Activated T-cell treated with anti-CD3 and anti-CD28 coated beads, Interleukin-2, amount 50 U/mL, for 4 hours (primary cell): ENCODE data around the gene PDSS2. TPM values are rescaled to one million over a fixed set of nuclear protein-coding genes. Genes with fewer than 3 reads are reported as not detected.
A peak's percentile ranks its signal among the peaks of the same experiment; 100 is the strongest.

Experiments used
- ATAC-seq, 2 donors: fragments of 200-7000 bp; cut with Tn5 transposase; one replicate each; pipeline ENCODE4 v1.10.0; 2021
- DNase-seq: peaks from one replicate; pipeline ENCODE4 v3.0.0-alpha.2; 2020
- H3K27me3 Mint-ChIP-seq: one replicate; pipeline ENCODE4 v1.8.0; 2021; ENCODE audit warnings: low read depth, mixed read lengths
- H3K36me3 Mint-ChIP-seq: one replicate; pipeline ENCODE4 v1.8.0; 2022; ENCODE audit warnings: mixed read lengths; ENCODE audit not compliant: insufficient read depth
- H3K4me1 Mint-ChIP-seq: one replicate; pipeline ENCODE4 v1.8.0; 2021; ENCODE audit warnings: low read depth, mixed read lengths
- H3K4me3 Mint-ChIP-seq: one replicate; pipeline ENCODE4 v1.8.0; 2021; ENCODE audit warnings: mild to moderate bottlenecking, moderate library complexity, mixed read lengths
- H3K9me3 Mint-ChIP-seq: one replicate; pipeline ENCODE4 v1.8.0; 2021; ENCODE audit warnings: mixed read lengths
- total RNA-seq, 3 donors: library from RNA; stranded (reverse); gene quantifications; one replicate each; pipeline ENCODE4 v1.2.1, GENCODE V29; 2021

PDSS2 gene
- total RNA-seq, 3 donors from 2014 or later: 10.9 to 14.8 (median 12.6) TPM

GRCh38 chr6:107344981-107345380 is 114.4 kb downstream of the PDSS2 start:
- no peak for DNase-seq
- peaks cover 3% of the 10 kb centered on the region for H3K36me3 Mint-ChIP-seq
- H3K27me3 Mint-ChIP-seq: no peaks in the 10 kb centered on the region
- no peak overlapping the region for H3K4me3 Mint-ChIP-seq
- H3K4me1 Mint-ChIP-seq: no peaks in the 10 kb centered on the region
- no peak for ATAC-seq
- no peaks in the 10 kb centered on the region for H3K9me3 Mint-ChIP-seq

GRCh38 chr6:107344383-107344782 is 115.0 kb downstream of the PDSS2 start:
- H3K27me3 Mint-ChIP-seq: no peaks in the 10 kb centered on the region
- H3K9me3 Mint-ChIP-seq: no peaks in the 10 kb centered on the region
- no peak overlapping the region for H3K4me3 Mint-ChIP-seq
- no peak for DNase-seq
- H3K36me3 Mint-ChIP-seq: no peaks in the 10 kb centered on the region
- H3K4me1 Mint-ChIP-seq: no peaks in the 10 kb centered on the region
- no peak for ATAC-seq

DNA sequence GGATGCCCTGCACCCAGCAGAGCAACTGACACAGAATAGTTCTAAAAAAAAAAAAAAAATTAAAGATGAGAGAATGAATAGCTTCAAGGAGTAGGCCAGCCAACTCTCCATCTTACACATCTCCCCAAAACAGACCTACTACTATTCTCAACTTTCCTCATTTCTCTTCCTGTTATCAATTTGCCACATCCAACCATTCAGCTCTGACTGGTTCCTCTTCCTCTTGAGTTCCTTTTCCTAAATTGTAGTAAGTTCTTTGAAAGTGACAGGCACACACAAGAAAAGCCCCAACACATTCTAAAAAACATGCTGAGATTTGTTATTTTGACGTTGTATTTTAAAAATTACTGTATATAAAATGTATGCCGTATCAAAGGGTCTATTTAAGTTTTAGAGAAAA is 117.2 kb downstream of the PDSS2 start:
- DNase-seq (no peak), ATAC-seq (no peak)
- Mint-ChIP-seq H3K9me3 (no peaks in the 10 kb centered on the region), H3K4me1 (no peaks in the 10 kb centered on the region), H3K4me3 (no peak overlapping the region), H3K36me3 (no peaks in the 10 kb centered on the region), H3K27me3 (no peaks in the 10 kb centered on the region)

DNA sequence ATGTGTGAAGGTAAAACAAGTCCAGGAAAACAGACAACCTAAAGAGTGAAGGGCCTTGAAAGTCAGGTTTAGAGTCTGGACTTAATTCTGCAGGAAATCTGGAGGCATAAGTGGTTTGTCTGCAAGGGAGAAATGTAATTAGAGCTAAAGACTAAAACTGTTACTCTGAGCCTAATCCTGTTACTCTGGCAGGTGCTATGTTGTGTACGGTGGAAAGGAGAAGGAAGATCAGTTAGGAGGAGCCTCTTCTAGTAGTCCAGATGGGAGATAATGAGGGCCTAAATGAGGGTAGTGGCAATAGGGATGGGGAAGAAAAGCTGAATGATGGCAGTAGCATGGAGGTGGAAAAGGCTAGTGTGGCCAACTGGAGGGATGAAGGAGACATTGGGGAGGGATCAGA is 118.5 kb downstream of the PDSS2 start:
- Mint-ChIP-seq H3K9me3 (no peaks in the 10 kb centered on the region), H3K4me1 (no peaks in the 10 kb centered on the region), H3K4me3 (no peak overlapping the region), H3K36me3 (no peaks in the 10 kb centered on the region), H3K27me3 (no peaks in the 10 kb centered on the region)
- DNase-seq: no peak
- no peak for ATAC-seq

DNA sequence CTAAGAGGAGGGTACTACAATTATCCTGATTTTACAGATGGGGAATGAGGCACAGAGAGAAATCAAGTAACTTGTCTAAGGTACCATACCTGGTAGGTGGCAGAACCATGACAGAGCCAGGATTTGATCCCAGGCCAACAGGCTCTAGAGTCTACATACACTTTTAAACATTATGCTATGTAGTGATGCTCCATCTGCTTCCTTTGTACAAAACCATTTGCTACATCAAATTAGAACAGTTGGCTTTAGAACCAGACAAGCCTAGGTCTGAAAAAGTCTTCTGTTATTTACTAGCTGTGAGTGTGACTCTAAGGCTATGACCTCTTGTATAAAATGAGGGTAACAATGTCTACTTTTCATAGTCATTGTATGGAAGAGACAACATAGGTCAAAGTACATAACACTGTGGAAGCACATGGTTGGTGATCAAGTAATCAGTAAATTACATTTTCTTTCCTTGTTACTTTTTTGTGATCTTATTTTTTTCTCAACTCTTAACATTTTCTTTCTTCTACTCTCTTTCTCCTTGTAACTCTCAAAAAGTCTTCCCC is 122.1 kb downstream of the PDSS2 start:
- Mint-ChIP-seq H3K36me3 (peaks cover 13% of the 10 kb centered on the region), H3K4me1 (no peaks in the 10 kb centered on the region), H3K4me3 (no peak overlapping the region), H3K9me3 (no peaks in the 10 kb centered on the region), H3K27me3 (no peaks in the 10 kb centered on the region)
- ATAC-seq: no peak
- DNase-seq: no peak

DNA sequence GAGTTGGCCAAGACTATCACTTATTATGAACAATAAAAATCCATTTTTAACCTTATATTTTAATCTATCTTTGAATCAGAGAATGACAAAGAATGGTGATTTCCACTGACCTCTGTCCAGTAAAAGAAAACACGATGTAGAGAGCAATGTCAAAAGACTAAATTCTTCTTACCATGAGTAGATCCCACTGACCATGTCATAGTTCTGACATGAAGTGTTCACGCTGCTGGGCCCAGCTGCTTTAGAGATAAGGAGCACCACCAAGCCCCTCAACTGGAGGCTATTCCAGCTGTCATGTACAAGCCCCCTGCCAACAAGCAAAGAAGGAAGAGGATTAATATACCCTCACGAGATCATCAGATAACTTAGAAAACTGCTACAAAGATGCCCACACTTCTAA is 125.3 kb downstream of the PDSS2 start:
- Mint-ChIP-seq H3K36me3 (peaks cover 17% of the 10 kb centered on the region), H3K27me3 (no peaks in the 10 kb centered on the region), H3K4me1 (peaks cover 15% of the 10 kb centered on the region), H3K4me3 (no peak overlapping the region), H3K9me3 (no peaks in the 10 kb centered on the region)
- DNase-seq (no peak), ATAC-seq (no peak)

DNA sequence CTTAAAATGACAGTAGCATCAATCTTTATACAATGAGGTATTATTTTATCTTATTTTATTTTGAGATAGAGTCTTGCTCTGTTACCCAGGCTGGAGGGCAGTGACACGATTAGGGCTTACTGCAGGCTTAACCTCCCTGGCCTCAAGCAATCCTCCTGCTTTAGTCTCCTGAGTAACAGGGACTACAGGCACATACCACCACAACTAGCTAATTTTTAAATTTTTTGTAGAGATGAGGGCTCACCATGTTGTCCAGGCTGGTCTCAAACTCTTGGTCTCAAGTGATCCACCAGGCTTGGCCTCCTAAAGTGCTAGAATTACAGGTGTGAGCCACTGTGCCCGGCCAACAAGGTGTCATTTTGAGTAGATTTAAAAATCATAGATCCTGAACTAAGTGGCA is 125.9 kb downstream of the PDSS2 start:
- DNase-seq (no peak), ATAC-seq (no peak)
- no peak overlapping the region for H3K4me3 Mint-ChIP-seq
- H3K9me3 Mint-ChIP-seq: no peaks in the 10 kb centered on the region
- H3K4me1 Mint-ChIP-seq: peaks cover 15% of the 10 kb centered on the region
- no peaks in the 10 kb centered on the region for H3K27me3 Mint-ChIP-seq
- H3K36me3 Mint-ChIP-seq: peaks cover 19% of the 10 kb centered on the region

GRCh38 chr6:107331409-107332386 is 127.7 kb downstream of the PDSS2 start:
- peaks cover 24% of the 10 kb centered on the region for H3K36me3 Mint-ChIP-seq

GRCh38 chr6:107330168-107330567 is 129.2 kb downstream of the PDSS2 start:
- H3K9me3 Mint-ChIP-seq: no peaks in the 10 kb centered on the region
- DNase-seq (no peak), ATAC-seq (peak; percentile 83 to 88)
- H3K4me3 Mint-ChIP-seq: peak overlapping the region; percentile 19
- no peaks in the 10 kb centered on the region for H3K27me3 Mint-ChIP-seq
- peaks cover 26% of the 10 kb centered on the region for H3K36me3 Mint-ChIP-seq
- H3K4me1 Mint-ChIP-seq: peaks cover 15% of the 10 kb centered on the region

More at GRCh38 chr6:107331409-107332386, 127.7 kb downstream of the PDSS2 start:
- no peaks in the 10 kb centered on the region for H3K9me3 Mint-ChIP-seq
- peaks cover 15% of the 10 kb centered on the region for H3K4me1 Mint-ChIP-seq
- DNase-seq: no peak
- ATAC-seq: no peak
- no peaks in the 10 kb centered on the region for H3K27me3 Mint-ChIP-seq
- H3K4me3 Mint-ChIP-seq: no peak overlapping the region

GRCh38 chr6:107329063-107329860 is 130.1 kb downstream of the PDSS2 start:
- ATAC-seq (no peak), DNase-seq (no peak)
- Mint-ChIP-seq H3K36me3 (peaks cover 28% of the 10 kb centered on the region), H3K9me3 (no peaks in the 10 kb centered on the region), H3K4me1 (peaks cover 15% of the 10 kb centered on the region), H3K27me3 (no peaks in the 10 kb centered on the region), H3K4me3 (no peak overlapping the region)

DNA sequence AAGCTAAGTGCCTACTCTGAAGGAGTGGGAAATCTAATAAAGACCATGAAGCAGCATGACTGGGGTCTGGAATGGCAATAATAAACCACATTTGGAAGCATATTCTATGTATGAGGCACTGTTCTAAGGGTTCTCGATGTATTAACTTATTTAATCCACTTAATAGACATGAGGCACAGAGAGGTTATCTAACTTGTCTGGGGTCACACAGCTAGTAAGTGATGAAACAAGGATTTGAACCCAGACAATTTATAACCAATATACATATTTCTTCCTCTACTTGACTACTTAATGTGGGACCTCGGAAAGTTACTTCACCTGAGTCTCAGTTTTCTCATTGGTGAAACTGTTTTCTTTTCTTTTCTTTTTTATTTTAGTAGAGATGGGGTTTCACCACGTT is 131.3 kb downstream of the PDSS2 start:
- H3K36me3 Mint-ChIP-seq: peaks cover 20% of the 10 kb centered on the region

DNA sequence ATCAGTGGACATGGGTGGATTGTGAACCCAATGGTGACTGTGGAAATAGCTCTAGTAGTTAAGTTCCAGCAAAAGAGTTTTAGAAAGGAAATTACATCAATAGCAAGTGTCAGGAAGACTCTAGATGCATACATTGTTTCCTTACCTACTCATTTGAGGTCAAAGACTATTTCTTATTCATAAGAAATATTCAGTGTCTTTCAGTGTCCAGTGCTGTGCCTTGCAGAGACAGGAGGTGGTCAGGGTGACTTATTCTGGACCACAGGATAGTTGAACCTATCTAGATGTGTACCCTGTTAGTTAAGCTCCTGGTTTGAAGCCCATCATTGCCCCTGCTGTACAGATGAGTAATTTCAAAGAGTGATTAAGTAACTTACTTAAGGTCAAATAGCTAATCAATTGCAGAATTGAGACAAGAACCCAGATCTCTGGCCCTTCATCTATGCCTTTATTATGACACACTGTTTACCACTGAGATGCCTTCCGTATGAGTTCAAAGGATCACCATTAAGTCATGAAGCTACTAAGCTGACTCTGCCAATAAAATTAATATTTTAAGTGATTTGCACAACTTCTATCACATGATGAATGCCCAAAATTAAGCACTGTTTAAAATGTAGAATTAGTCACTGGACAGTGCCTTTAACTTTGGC is 136.1 kb downstream of the PDSS2 start:
- no peak overlapping the region for H3K4me3 Mint-ChIP-seq
- DNase-seq (no peak), ATAC-seq (no peak)
- H3K27me3 Mint-ChIP-seq: no peaks in the 10 kb centered on the region
- no peaks in the 10 kb centered on the region for H3K9me3 Mint-ChIP-seq
- H3K4me1 Mint-ChIP-seq: peaks cover 8% of the 10 kb centered on the region
- H3K36me3 Mint-ChIP-seq: peaks cover 20% of the 10 kb centered on the region

More for the DNA sequence above, 131.3 kb downstream of the PDSS2 start:
- Mint-ChIP-seq H3K4me1 (peaks cover 15% of the 10 kb centered on the region), H3K4me3 (no peak overlapping the region), H3K9me3 (no peaks in the 10 kb centered on the region), H3K27me3 (no peaks in the 10 kb centered on the region)
- ATAC-seq: no peak
- no peak for DNase-seq

- H3K4me1 Mint-ChIP-seq: peaks cover 8% of the 10 kb centered on the region
- no peaks in the 10 kb centered on the region for H3K27me3 Mint-ChIP-seq
- H3K9me3 Mint-ChIP-seq: no peaks in the 10 kb centered on the region
- no peak overlapping the region for H3K4me3 Mint-ChIP-seq
- H3K36me3 Mint-ChIP-seq: peaks cover 15% of the 10 kb centered on the region
- ATAC-seq: peak; percentile 63 to 76
- no peak for DNase-seq
These were observed 137.6 kb downstream of the PDSS2 start for GRCh38 chr6:107321793-107322192.
